HEK293 (cell line): ENCODE data around the gene SLC6A16.

Experiments
- CTCF ChIA-PET: fragments of 350-600 bp; formaldehyde crosslinking; extraction: SDS; loops from one replicate; lab custom pipeline; 2021; ENCODE audit warnings: antibody characterized with exemption; lab: Yijun Ruan, JAX
- POLR2A ChIA-PET: fragments of 300-600 bp; formaldehyde crosslinking; extraction: SDS; loops from one replicate; lab custom pipeline; 2020; ENCODE audit warnings: antibody characterized with exemption, inconsistent platforms; lab: Yijun Ruan, JAX
- H3K27ac ChIP-seq: fragments of 200-500 bp; sonication (Bioruptor generic); 2 replicates; pipeline ENCODE4 v1.5.1; 2014; ENCODE audit warnings: low read depth, low read length, control low read depth, inconsistent platforms; ENCODE audit errors: extremely low read depth
- H3K36me3 ChIP-seq, 2 experiments: fragments of 200-500 bp in 1 of 2; sonication (Bioruptor generic) in 1 of 2; 1 replicate in 1 of 2; 2 replicates in 1 of 2; pipeline ENCODE4 v1.5.1; 2014 to 2017; ENCODE audit warnings: inconsistent platforms in 2 of 2, low read length in 2 of 2; ENCODE audit not compliant: control insufficient read depth in 2 of 2, insufficient read depth in 1 of 2
- H3K4me1 ChIP-seq: fragments of 200-500 bp; sonication (Bioruptor generic); 2 replicates; pipeline ENCODE4 v1.5.1; 2014; ENCODE audit warnings: mild to moderate bottlenecking, low read length, inconsistent platforms; ENCODE audit not compliant: control insufficient read depth, insufficient read depth
- H3K4me3 ChIP-seq: 2 replicates; pipeline ENCODE4 v1.5.1; 2011; ENCODE audit warnings: low read depth, mild to moderate bottlenecking, control low read depth, low read length, moderate library complexity
- H3K9me3 ChIP-seq: fragments of 200-500 bp; sonication (Bioruptor generic); 2 replicates; pipeline ENCODE4 v1.5.1; 2014; ENCODE audit warnings: low read depth, low read length, inconsistent platforms; ENCODE audit not compliant: control insufficient read depth, insufficient read depth
- EGR2 ChIP-seq: fragments of 450-650 bp; formaldehyde crosslinking; IDR thresholded peaks from 2 replicates; pipeline ENCODE4 v1.5.1; 2016; ENCODE audit warnings: low read depth, missing biosample characterization, missing genetic modification characterization
- ELK4 ChIP-seq: IDR thresholded peaks from 2 replicates; pipeline ENCODE4 v1.6.1; 2011; ENCODE audit warnings: mild to moderate bottlenecking, low read depth, low read length, borderline replicate concordance
- GLIS1 ChIP-seq: fragments of 450-650 bp; formaldehyde crosslinking; IDR thresholded peaks from 2 replicates; pipeline ENCODE4 v1.5.1; 2016; ENCODE audit warnings: missing biosample characterization, missing genetic modification characterization
- GLIS2 ChIP-seq: fragments of 450-650 bp; formaldehyde crosslinking; IDR thresholded peaks from 2 replicates; pipeline ENCODE4 v1.5.1; 2016; ENCODE audit warnings: missing biosample characterization, missing genetic modification characterization
- IKZF3 ChIP-seq: fragments of 450-650 bp; IDR thresholded peaks from 2 replicates; pipeline ENCODE4 v1.5.0; 2018; ENCODE audit warnings: missing biosample characterization, mild to moderate bottlenecking, missing genetic modification characterization, moderate library complexity
- KLF1 ChIP-seq: fragments of 450-650 bp; formaldehyde crosslinking; IDR thresholded peaks from 2 replicates; pipeline ENCODE4 v1.5.1; 2016; ENCODE audit warnings: missing biosample characterization, missing genetic modification characterization
- MYNN ChIP-seq: fragments of 450-650 bp; formaldehyde crosslinking; IDR thresholded peaks from 2 replicates; pipeline ENCODE4 v1.5.1; 2016; ENCODE audit warnings: missing biosample characterization, missing genetic modification characterization, borderline replicate concordance
- SALL2 ChIP-seq: fragments of 450-650 bp; formaldehyde crosslinking; IDR thresholded peaks from 2 replicates; pipeline ENCODE4 v1.5.0; 2017; ENCODE audit warnings: missing biosample characterization, mild to moderate bottlenecking, missing genetic modification characterization, borderline replicate concordance
- SP7 ChIP-seq: fragments of 450-650 bp; formaldehyde crosslinking; IDR thresholded peaks from 2 replicates; pipeline ENCODE4 v1.5.1; 2016; ENCODE audit warnings: missing biosample characterization, missing genetic modification characterization
- ZBTB10 ChIP-seq: fragments of 450-650 bp; formaldehyde crosslinking; IDR thresholded peaks from 2 replicates; pipeline ENCODE4 v1.5.1; 2016; ENCODE audit warnings: missing biosample characterization, missing genetic modification characterization
- ZBTB48 ChIP-seq: fragments of 450-650 bp; formaldehyde crosslinking; IDR thresholded peaks from 2 replicates; pipeline ENCODE4 v1.5.1; 2016; ENCODE audit warnings: missing biosample characterization, missing genetic modification characterization
- ZBTB8A ChIP-seq: fragments of 450-650 bp; formaldehyde crosslinking; IDR thresholded peaks from 2 replicates; pipeline ENCODE4 v1.5.1; 2016; ENCODE audit warnings: missing biosample characterization, missing genetic modification characterization
- ZEB2 ChIP-seq: fragments of 450-650 bp; formaldehyde crosslinking; IDR thresholded peaks from 2 replicates; pipeline ENCODE4 v1.5.1; 2016; ENCODE audit warnings: missing biosample characterization, missing genetic modification characterization
- ZFHX2 ChIP-seq: fragments of 450-650 bp; formaldehyde crosslinking; conservative IDR thresholded peaks from 2 replicates; pipeline ENCODE4 v1.5.1; 2016; ENCODE audit warnings: missing biosample characterization, missing genetic modification characterization
- ZFP69B ChIP-seq: fragments of 450-650 bp; formaldehyde crosslinking; IDR thresholded peaks from 2 replicates; pipeline ENCODE4 v1.5.1; 2016; ENCODE audit warnings: missing biosample characterization, missing genetic modification characterization
- ZNF155 ChIP-seq: fragments of 450-650 bp; formaldehyde crosslinking; IDR thresholded peaks from 2 replicates; pipeline ENCODE4 v1.5.1; 2016; ENCODE audit warnings: missing biosample characterization, missing genetic modification characterization
- ZNF202 ChIP-seq: fragments of 450-650 bp; formaldehyde crosslinking; IDR thresholded peaks from 2 replicates; pipeline ENCODE4 v1.5.1; 2016; ENCODE audit warnings: missing biosample characterization, missing genetic modification characterization, borderline replicate concordance
- ZNF335 ChIP-seq: fragments of 450-650 bp; formaldehyde crosslinking; conservative IDR thresholded peaks from 2 replicates; pipeline ENCODE4 v1.5.1; 2016; ENCODE audit warnings: missing biosample characterization, missing genetic modification characterization
- ZNF354C ChIP-seq: fragments of 450-650 bp; formaldehyde crosslinking; IDR thresholded peaks from 2 replicates; pipeline ENCODE4 v1.5.1; 2016; ENCODE audit warnings: missing biosample characterization, missing genetic modification characterization, low read depth, borderline replicate concordance
- ZNF391 ChIP-seq: fragments of 450-650 bp; formaldehyde crosslinking; IDR thresholded peaks from 2 replicates; pipeline ENCODE4 v1.5.1; 2016; ENCODE audit warnings: low read depth, missing biosample characterization, missing genetic modification characterization, borderline replicate concordance
- ZNF426 ChIP-seq: fragments of 450-650 bp; formaldehyde crosslinking; IDR thresholded peaks from 2 replicates; pipeline ENCODE4 v1.5.1; 2017; ENCODE audit warnings: missing biosample characterization, missing genetic modification characterization, mild to moderate bottlenecking, inconsistent platforms, moderate library complexity
- ZNF48 ChIP-seq: fragments of 450-650 bp; formaldehyde crosslinking; IDR thresholded peaks from 2 replicates; pipeline ENCODE4 v1.5.1; 2016; ENCODE audit warnings: missing biosample characterization, missing genetic modification characterization
- ZNF561 ChIP-seq: fragments of 450-650 bp; IDR thresholded peaks from 2 replicates; pipeline ENCODE4 v1.5.1; 2018; ENCODE audit warnings: missing biosample characterization, missing genetic modification characterization, borderline replicate concordance
- ZNF571 ChIP-seq: fragments of 450-650 bp; formaldehyde crosslinking; IDR thresholded peaks from 2 replicates; pipeline ENCODE4 v1.5.0; 2017; ENCODE audit warnings: missing biosample characterization, missing genetic modification characterization
- ZNF580 ChIP-seq: fragments of 450-650 bp; formaldehyde crosslinking; IDR thresholded peaks from 2 replicates; pipeline ENCODE4 v1.5.1; 2016; ENCODE audit warnings: missing biosample characterization, missing genetic modification characterization
- ZNF629 ChIP-seq: fragments of 450-650 bp; formaldehyde crosslinking; IDR thresholded peaks from 2 replicates; pipeline ENCODE4 v1.5.1; 2017; ENCODE audit warnings: missing biosample characterization, missing genetic modification characterization
- ZNF658 ChIP-seq: fragments of 450-650 bp; formaldehyde crosslinking; IDR thresholded peaks from 2 replicates; pipeline ENCODE4; 2016; ENCODE audit warnings: missing biosample characterization, missing genetic modification characterization
- ZSCAN16 ChIP-seq: fragments of 450-650 bp; formaldehyde crosslinking; IDR thresholded peaks from 2 replicates; pipeline ENCODE4 v1.5.1; 2016; ENCODE audit warnings: missing biosample characterization, missing genetic modification characterization
- ZSCAN18 ChIP-seq: fragments of 450-650 bp; formaldehyde crosslinking; IDR thresholded peaks from 2 replicates; pipeline ENCODE4 v1.5.1; 2016; ENCODE audit warnings: missing biosample characterization, missing genetic modification characterization

Gene SLC6A16

GRCh38 chr19:49362929-49363267, 37.9 kb upstream of the SLC6A16 start:
- POLR2A ChIA-PET: interaction anchor here (0.7 to 2.0 kb wide), 6 partner anchors 80 to 214 kb away, joined by 3 to 6 read pairs (median 3); partner anchors contain the start of genes ALDH16A1 and PIH1D1
- CTCF ChIA-PET: interaction anchor here (0.6 to 1.0 kb wide), 4 partner anchors 13 to 136 kb away, joined by 3 to 4 read pairs (median 3); no protein-coding TSS in a partner anchor
- no peaks in the 10 kb centered on the region for H3K9me3 ChIP-seq
- peak overlapping the region; percentile 26 for H3K4me3 ChIP-seq
- H3K27ac ChIP-seq: peak overlapping the region; percentile 37; the same call in 1 of the 2 replicates
- peak; percentile 62; the same call in 1 of the 2 replicates for TF ChIP-seq ZNF629 (tag by site-specific recombination)
- TF ChIP-seq ZNF561 (tag by site-specific recombination): 0 out of 2 replicates have a peak, but pooled peaks have one; percentile 44
- peak; percentile 91 for TF ChIP-seq ZBTB48 (tag by site-specific recombination)
- TF ChIP-seq IKZF3 (tag by site-specific recombination): no peak
- TF ChIP-seq ZFHX2 (tag by site-specific recombination): peak; percentile 72
- no peak; the same call in 1 of the 2 replicates for TF ChIP-seq SP7
- peak; percentile 12; the same call in 1 of the 2 replicates for TF ChIP-seq GLIS1 (tag by site-specific recombination)
- peak; percentile 43 for TF ChIP-seq ZNF335 (tag by site-specific recombination)
- 0 out of 2 replicates have a peak, but pooled peaks have one; percentile 62 for TF ChIP-seq MYNN (tag by site-specific recombination)
- peak; percentile 44; the same call in 1 of the 2 replicates for TF ChIP-seq EGR2 (tag by site-specific recombination)
- no peak for TF ChIP-seq SALL2 (tag by site-specific recombination)
- no peak for TF ChIP-seq KLF1
- TF ChIP-seq, all 188 proteins: peak for 8
- Histone ChIP-seq H3K36me3 (peaks cover 10 to 11% of the 10 kb centered on the region in 2 experiments), H3K4me1 (peaks cover 14% of the 10 kb centered on the region)

- ChIA-PET CTCF (interaction anchor here (0.6 to 1.0 kb wide), 3 partner anchors 13 to 135 kb away, joined by 3 to 4 read pairs (median 3); no protein-coding TSS in a partner anchor), POLR2A (interaction anchor here (0.7 to 2.0 kb wide), 6 partner anchors 14 to 213 kb away, joined by 3 to 6 read pairs (median 4); partner anchors contain the start of genes ALDH16A1 and PIH1D1)
- Histone ChIP-seq H3K27ac (peak within 1 kb of the TSS; percentile 83), H3K9me3 (no peaks in the 10 kb centered on the region), H3K4me3 (peak within 1 kb of the TSS; percentile 77), H3K36me3 (peaks cover 14 to 16% of the 10 kb centered on the region in 2 experiments), H3K4me1 (peaks cover 14% of the 10 kb centered on the region)
- TF ChIP-seq ZNF202 (no peak), ZNF426 (tag by site-specific recombination) (no peak), ZNF658 (no peak), ZSCAN16 (tag by site-specific recombination) (no peak), ZBTB8A (tag by site-specific recombination) (peak; percentile 90), ZNF48 (tag by site-specific recombination) (no peak), ZNF155 (tag by site-specific recombination) (no peak), ZNF391 (tag by site-specific recombination) (no peak), ZNF580 (tag by site-specific recombination) (no peak), ZFP69B (tag by site-specific recombination) (no peak), ZBTB10 (tag by site-specific recombination) (peak; percentile 82), ZNF354C (tag by site-specific recombination) (no peak), IKZF3 (tag by site-specific recombination) (peak; percentile 70; the same call in 1 of the 2 replicates), ZNF571 (tag by site-specific recombination) (no peak), ZEB2 (tag by site-specific recombination) (no peak; the same call in 1 of the 2 replicates), GLIS2 (tag by site-specific recombination) (peak; percentile 62; the same call in 1 of the 2 replicates), ELK4 (no peak), ZSCAN18 (no peak)
These were observed 37.3 kb upstream of the SLC6A16 start, which contains the start of gene TEAD2 for GRCh38 chr19:49362048-49362928. Gene TEAD2 (minus strand): TSS chr19:49362416. CDS start chr19:49360075, 2,341 bp downstream.
